K562 (cell line): ENCODE measurements around the gene TTLL9. TPM values are rescaled to one million over a fixed set of nuclear protein-coding genes. Genes with fewer than 3 reads are reported as not detected.

Source experiments
- ATAC-seq: fragments of 200-7000 bp; cut with Tn5 transposase; 3 replicates; pipeline ENCODE4 v1.9.1; 2020; ENCODE audit warnings: moderate library complexity
- BruUV-seq: library from RNA; stranded (reverse); fragments of 400-500 nt; replicated peaks from 2 replicates; lab custom pipeline; 2021; lab: Mats Ljungman, UMichigan
- CTCF ChIA-PET: fragments of 300-600 bp; formaldehyde crosslinking; extraction: SDS; loops from one replicate; lab custom pipeline; 2021; ENCODE audit warnings: low intra/inter-chr PET ratio; lab: Yijun Ruan, JAX
- POLR2A ChIA-PET: fragments of 300-600, 350-650 bp; sonication (Branson Sonifier 250); formaldehyde crosslinking; extraction: SDS; loops from one replicate; lab custom pipeline; 2021; ENCODE audit warnings: antibody characterized with exemption, inconsistent platforms; lab: Yijun Ruan, JAX
- DNase-seq, 4 experiments: peaks; one replicate each; pipeline versions ENCODE4 v3.0.0 to v3.0.0-alpha.2; 2011 to 2018; ENCODE audit warnings: low spot score in 3 of 4, mixed read lengths in 3 of 4; ENCODE audit errors: extremely low read depth in 1 of 4
- FAIRE-seq: peaks from 2 replicates; lab custom pipeline; 2011; peaks lifted over from hg19 to GRCh38; lab: Jason Lieb, UNC
- H2AFZ ChIP-seq: 2 replicates; pipeline ENCODE4 v1.6.0; 2011; ENCODE audit warnings: low read depth, low read length, control low read depth, inconsistent platforms
- H3K27ac ChIP-seq: fragments of 200-600 bp; 3 replicates; pipeline ENCODE4 v1.8.0; 2011; ENCODE audit warnings: low read depth, mild to moderate bottlenecking, control low read depth, inconsistent platforms, low read length, moderate library complexity, mixed read lengths; ENCODE audit errors: extremely low read depth
- H3K27me3 ChIP-seq, 2 experiments: fragments of 300-600 bp in 1 of 2; 2 replicates in 1 of 2; 3 replicates in 1 of 2; pipeline versions ENCODE4 v1.6.0 to v1.8.0; 2011; ENCODE audit warnings: inconsistent platforms in 2 of 2, low read length in 2 of 2, mild to moderate bottlenecking in 1 of 2, mixed read lengths in 1 of 2, moderate library complexity in 1 of 2; ENCODE audit not compliant: control insufficient read depth in 2 of 2, insufficient read depth in 2 of 2
- H3K36me3 ChIP-seq: fragments of 300-600 bp; 3 replicates; pipeline ENCODE4 v1.8.0; 2011; ENCODE audit warnings: mild to moderate bottlenecking, low read length, inconsistent platforms; ENCODE audit not compliant: control insufficient read depth, insufficient read depth
- H3K4me1 ChIP-seq, 2 experiments: fragments of 200-600 bp in 1 of 2; replicated peaks in 1 of 2; 2 replicates in 1 of 2; 3 replicates in 1 of 2; pipeline versions ENCODE4 v1.5.1 to v1.8.0; 2011; ENCODE audit warnings: inconsistent platforms in 2 of 2, low read length in 2 of 2, mild to moderate bottlenecking in 1 of 2, mixed read lengths in 1 of 2, moderate library complexity in 1 of 2; ENCODE audit not compliant: control insufficient read depth in 2 of 2, insufficient read depth in 2 of 2
- H3K4me2 ChIP-seq: 2 replicates; pipeline ENCODE4 v1.6.1; 2011; ENCODE audit warnings: low read length, control low read depth, inconsistent platforms, mixed read lengths; ENCODE audit not compliant: insufficient read depth
- H3K4me3 ChIP-seq: fragments of 200-600 bp; sonication (generic), shearing (Covaris generic); 2 replicates; pipeline ENCODE4 v1.5.1; 2016; ENCODE audit warnings: control low read depth, inconsistent platforms
- H3K79me2 ChIP-seq: fragments of 200-600 bp; 3 replicates; pipeline ENCODE4 v1.8.0; 2011; ENCODE audit warnings: low read length, inconsistent platforms; ENCODE audit not compliant: control insufficient read depth, insufficient read depth
- H3K9ac ChIP-seq, 2 experiments: 2 replicates each; pipeline versions ENCODE4 v1.6.0 to v1.6.1; 2011; ENCODE audit warnings: low read depth in 2 of 2, low read length in 2 of 2, control low read depth in 1 of 2, inconsistent platforms in 1 of 2, mild to moderate bottlenecking in 1 of 2, mixed read lengths in 1 of 2; ENCODE audit not compliant: insufficient read depth in 1 of 2
- H3K9me1 ChIP-seq: one replicate; pipeline ENCODE4 v1.6.0; 2011; ENCODE audit warnings: inconsistent platforms, mild to moderate bottlenecking, low read length, moderate library complexity; ENCODE audit not compliant: control insufficient read depth, insufficient read depth
- H3K9me3 ChIP-seq: replicated peaks from 2 replicates; pipeline ENCODE4 v1.5.1; 2011; ENCODE audit warnings: low read depth, low read length, inconsistent platforms; ENCODE audit not compliant: control insufficient read depth, insufficient read depth
- H4K20me1 ChIP-seq: replicated peaks from 2 replicates; pipeline ENCODE4 v1.6.1; 2011; ENCODE audit warnings: low read length, inconsistent platforms, mixed read lengths; ENCODE audit not compliant: control insufficient read depth, insufficient read depth
- CTCFL ChIP-seq: IDR thresholded peaks from 2 replicates; pipeline ENCODE4 v1.6.1; 2011; ENCODE audit warnings: borderline replicate concordance, low read depth, mild to moderate bottlenecking, moderate library complexity, low read length; ENCODE audit not compliant: insufficient read depth, poor library complexity, severe bottlenecking
- FOXP4 ChIP-seq: sonication (generic); formaldehyde crosslinking; IDR thresholded peaks from 2 replicates; pipeline ENCODE4 v1.8.0; 2022; ENCODE audit warnings: mild to moderate bottlenecking, missing genetic modification reagents, borderline replicate concordance
- MCM7 ChIP-seq, 2 experiments: fragments of 450-650 bp; IDR thresholded peaks; 2 replicates each; pipeline ENCODE4 v1.6.1; 2016 to 2018
- MECOM ChIP-seq: fragments of 250-450 bp; sonication (Bioruptor Pico); IDR thresholded peaks from 2 replicates; pipeline ENCODE4 v1.8.0; 2022; ENCODE audit warnings: inconsistent platforms
- MYC ChIP-seq, 2 experiments: fragments of 250-450 bp in 1 of 2; sonication (Bioruptor Pico) in 1 of 2; IDR thresholded peaks; 2 replicates each; pipeline versions ENCODE4 v1.5.1 to v1.6.1; 2012 to 2021; ENCODE audit warnings: low read depth in 2 of 2, borderline replicate concordance in 1 of 2, improper control_type of control experiment in 1 of 2, low read length in 1 of 2, mild to moderate bottlenecking in 1 of 2, moderate library complexity in 1 of 2
- PBX2 ChIP-seq, 2 experiments: IDR thresholded peaks in 1 of 2; conservative IDR thresholded peaks in 1 of 2; 2 replicates each; pipeline ENCODE4 v1.6.1; 2016; ENCODE audit warnings: low read depth in 2 of 2, mild to moderate bottlenecking in 1 of 2, missing compliant biosample characterization in 1 of 2, missing genetic modification characterization in 1 of 2, moderate library complexity in 1 of 2
- PTRF ChIP-seq: fragments of 450-650 bp; IDR thresholded peaks from 2 replicates; pipeline ENCODE4 v1.6.1; 2016; ENCODE audit warnings: mild to moderate bottlenecking, missing genetic modification characterization, missing compliant biosample characterization
- SMARCA4 ChIP-seq: fragments of 450-650 bp; IDR thresholded peaks from 2 replicates; pipeline ENCODE4 v1.6.1; 2016
- ZBTB43 ChIP-seq: sonication (generic); formaldehyde crosslinking; IDR thresholded peaks from 2 replicates; pipeline ENCODE4 v1.8.0; 2023; ENCODE audit warnings: mild to moderate bottlenecking, missing genetic modification reagents
- ZC3H4 ChIP-seq: sonication (generic); formaldehyde crosslinking; IDR thresholded peaks from 2 replicates; pipeline ENCODE4 v1.9.0; 2021; ENCODE audit warnings: missing genetic modification reagents, borderline replicate concordance
- WGBS: fragments of 100-300 bp; shearing (Covaris generic); methylation state at CpG from one replicate; pipeline ENCODE4 v1.1.6; 2016; ENCODE audit warnings: low coverage, mixed read lengths; ENCODE audit not compliant: insufficient coverage; ENCODE audit errors: missing lambda C conversion rate; 5-methylcytosine and 5-hydroxymethylcytosine counted together
- in situ Hi-C: fragments of 300-500 bp; cut with MboI; formaldehyde crosslinking; loops from 4 replicates; pipeline ENCODE4 v1.15.0; 2018; ENCODE audit warnings: inconsistent platforms, mixed read lengths
- intact Hi-C: fragments of 100-400 bp; cut with micrococcal nuclease; formaldehyde crosslinking; loops from 2 replicates; pipeline ENCODE4 v1.14.2; 2022
- polyA plus RNA-seq, 8 experiments: library from polyadenylated mRNA; depleted of rRNA in 4 of 8; stranded (reverse) in 5 of 8; unstranded in 3 of 8; fragments of >200 nt; fragmentation: Nextera tagmentation in 2 of 8; fragmentation: Illumina TruSeq in 1 of 8; extraction: Ambion mirVana in 2 of 8; extraction: Trizol in 1 of 8; gene quantifications; 2 replicates each; pipeline versions ENCODE4 v1.2.1 to v1.2.3, GENCODE V29; 2011 to 2014; ENCODE audit warnings: inconsistent platforms in 1 of 8, missing spikeins in 1 of 8
- total RNA-seq, 7 experiments: library from RNA; depleted of rRNA in 6 of 7; stranded (reverse); fragments of >200 nt in 6 of 7; fragmentation: Illumina TruSeq in 2 of 7; extraction: Trizol in 2 of 7; gene quantifications; 2 replicates each; pipeline versions ENCODE4 v1.2.1 to v1.2.3, GENCODE V29; 2011 to 2021; ENCODE audit warnings: low replicate concordance in 1 of 7
- TF ChIP-seq, protein P1 (sequence below): fragments of 250-450 bp; sonication (Bioruptor Pico); IDR thresholded peaks from 2 replicates; pipeline ENCODE4 v1.8.0; 2021; ENCODE audit warnings: moderate library complexity, mild to moderate bottlenecking, inconsistent platforms

Gene TTLL9
- total and polyA plus RNA-seq, 9 of the 15 experiments (the other 6 are each of a cell fraction or from before 2014, with no cell fraction given), result 0.06 to 0.07 TPM; not detected in 7

GRCh38 chr20:31974951-31975487, 104.6 kb downstream of the TTLL9 start:
- Histone ChIP-seq H3K27ac (no peak overlapping the region), H3K9ac (no peak overlapping the region), H3K9me1 (no peaks in the 10 kb centered on the region), H3K4me3 (no peak overlapping the region), H3K4me1 (no peaks in the 10 kb centered on the region), H3K36me3 (no peaks in the 10 kb centered on the region), H4K20me1 (no peaks in the 10 kb centered on the region; the same call in 1 of the 2 replicates), H3K9me3 (no peaks in the 10 kb centered on the region), H3K4me2 (no peak overlapping the region), H3K27me3 (peaks cover 13 to 23% of the 10 kb centered on the region in 2 experiments; a peak in 3 of 5 replicates), H3K79me2 (no peaks in the 10 kb centered on the region), H2AFZ (no peak overlapping the region)
- TF ChIP-seq SMARCA4 (no peak), PTRF (tag) (no peak), MYC (IDR thresholded peaks at IDR 0.05; ENCODE audit: low read depth, low read length) (no peak), MYC (CRISPR knock-in tag; IDR thresholded peaks at IDR 0.05; ENCODE audit: borderline replicate concordance, low read depth) (no peak), FOXP4 (CRISPR knock-in tag) (no peak), MCM7 (IDR thresholded peaks at IDR 0.05) (no peak), CTCFL (no peak), ZBTB43 (CRISPR knock-in tag) (no peak), ZC3H4 (CRISPR knock-in tag) (no peak), PBX2 (CRISPR knock-in tag; IDR thresholded peaks at IDR 0.05; ENCODE audit: low read depth) (no peak), PBX2 (tag; conservative IDR thresholded peaks at IDR 0.05; ENCODE audit: low read depth) (no peak), MECOM (CRISPR knock-in tag) (no peak)
- TF ChIP-seq, protein P1, sequence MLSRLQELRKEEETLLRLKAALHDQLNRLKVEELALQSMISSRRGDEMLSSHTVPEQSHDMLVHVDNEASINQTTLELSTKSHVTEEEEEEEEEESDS, result no peak
- ChIA-PET CTCF (no interaction called here), POLR2A (no interaction called here)
- WGBS, result 0% methylated on average over 9 of the region's 10 CpGs
- in situ Hi-C loops, result no loop called here
- no peak for DNase-seq
- ATAC-seq, result no peak
- BruUV-seq, result no TSS peak
- FAIRE-seq, result no peak
- intact Hi-C loops, result no loop called here
